B cell (primary cell): ENCODE data around the gene SLC16A10. TPM values are rescaled to one million over a fixed set of nuclear protein-coding genes. Genes with fewer than 3 reads are reported as not detected.

Source experiments
- ATAC-seq: fragments of 200-7000 bp; cut with Tn5 transposase; one replicate; pipeline ENCODE4 v1.10.0; 2021; ENCODE audit warnings: low read depth, mild to moderate bottlenecking, moderate number of reproducible peaks, moderate library complexity
- CTCF ChIA-PET: fragments of 350-600 bp; sonication (Branson Sonifier 250); formaldehyde crosslinking; loops from one replicate; lab custom pipeline; 2021; ENCODE audit warnings: antibody characterized with exemption, inconsistent platforms; lab: Charles Lee
- POLR2A ChIA-PET: fragments of 350-600 bp; sonication (Branson Sonifier 250); formaldehyde crosslinking; loops from one replicate; lab custom pipeline; 2021; ENCODE audit warnings: antibody characterized with exemption; lab: Charles Lee
- DNase-seq: peaks from one replicate; pipeline ENCODE4 v3.0.0; 2013
- H2AFZ ChIP-seq: 2 replicates; pipeline ENCODE4 v1.6.1; 2012; ENCODE audit warnings: mild to moderate bottlenecking, low read depth, low read length; ENCODE audit not compliant: insufficient read depth, poor library complexity, severe bottlenecking
- H3K27ac ChIP-seq, 2 donors: 1 replicate in 1 of 2; 2 replicates in 1 of 2; pipeline ENCODE4 v1.5.1; 2012 to 2013; ENCODE audit warnings: low read length in 2 of 2, mild to moderate bottlenecking in 2 of 2, moderate library complexity in 1 of 2
- H3K27me3 ChIP-seq, 4 experiments: fragments of 200-600 bp in 1 of 4; sonication (generic) in 1 of 4; replicated peaks in 1 of 4; 1 replicate in 2 of 4; 2 replicates in 2 of 4; pipeline versions ENCODE4 v1.6.1 to v1.7.0; 2013 to 2016; ENCODE audit warnings: low read length in 3 of 4, mild to moderate bottlenecking in 2 of 4, mixed read lengths in 1 of 4, moderate library complexity in 1 of 4; ENCODE audit not compliant: insufficient read depth in 4 of 4, control insufficient read depth in 3 of 4; ENCODE audit errors: control extremely low read depth in 1 of 4
- H3K36me3 ChIP-seq, 2 experiments: replicated peaks in 1 of 2; 1 replicate in 1 of 2; 2 replicates in 1 of 2; pipeline versions ENCODE4 v1.6.1 to v1.7.1; 2013; ENCODE audit warnings: low read length in 1 of 2; ENCODE audit not compliant: insufficient read depth in 2 of 2, control insufficient read depth in 1 of 2; ENCODE audit errors: control extremely low read depth in 1 of 2, extremely low read depth in 1 of 2
- H3K4me1 ChIP-seq, 2 donors: fragments of 200-600 bp in 1 of 2; sonication (generic) in 1 of 2; 1 replicate in 1 of 2; 2 replicates in 1 of 2; pipeline versions ENCODE4 v1.5.1 to v1.6.1; 2013 to 2017; ENCODE audit warnings: low read length in 2 of 2; ENCODE audit not compliant: control insufficient read depth in 2 of 2, insufficient read depth in 2 of 2
- H3K4me2 ChIP-seq: replicated peaks from 2 replicates; pipeline ENCODE3; 2012; ENCODE audit warnings: mild to moderate bottlenecking, low read depth, low read length; ENCODE audit not compliant: poor library complexity, severe bottlenecking
- H3K4me3 ChIP-seq, 5 experiments: fragments of 200-600 bp in 1 of 5; sonication (generic) in 1 of 5; 1 replicate in 3 of 5; 2 replicates in 2 of 5; pipeline versions ENCODE4 v1.5.1 to v1.7.0; 2011 to 2016; ENCODE audit warnings: low read length in 4 of 5, mild to moderate bottlenecking in 4 of 5, low read depth in 2 of 5, control low read depth in 1 of 5, moderate library complexity in 1 of 5; ENCODE audit not compliant: insufficient read depth in 1 of 5; ENCODE audit errors: control extremely low read depth in 1 of 5, extremely low read depth in 1 of 5
- H3K79me2 ChIP-seq: fragments of 200-600 bp; sonication (generic); one replicate; pipeline ENCODE4 v1.6.0; 2016; ENCODE audit warnings: low read length; ENCODE audit not compliant: control insufficient read depth, insufficient read depth
- H3K9ac ChIP-seq: fragments of 200-600 bp; sonication (generic); 2 replicates; pipeline ENCODE4 v1.6.1; 2017; ENCODE audit warnings: mild to moderate bottlenecking, low read length, moderate library complexity
- H3K9me3 ChIP-seq, 3 donors: one replicate each; pipeline versions ENCODE4 v1.6.1 to v1.7.1; 2013; ENCODE audit warnings: low read length in 2 of 3; ENCODE audit not compliant: control insufficient read depth in 2 of 3, insufficient read depth in 1 of 3; ENCODE audit errors: control extremely low read depth in 1 of 3
- H4K20me1 ChIP-seq: 2 replicates; pipeline ENCODE4 v1.6.0; 2012; ENCODE audit warnings: mild to moderate bottlenecking, low read length; ENCODE audit not compliant: insufficient read depth, control insufficient read depth, poor library complexity, severe bottlenecking
- H3K27ac Mint-ChIP-seq: one replicate; pipeline ENCODE4 v1.8.0; 2021; ENCODE audit warnings: mixed read lengths
- H3K27me3 Mint-ChIP-seq: one replicate; pipeline ENCODE4 v1.8.0; 2021; ENCODE audit warnings: mixed read lengths
- H3K4me1 Mint-ChIP-seq: one replicate; pipeline ENCODE4 v1.8.0; 2021; ENCODE audit warnings: mixed read lengths
- H3K4me3 Mint-ChIP-seq: one replicate; pipeline ENCODE4 v1.8.0; 2021; ENCODE audit warnings: mixed read lengths
- H3K9me3 Mint-ChIP-seq: one replicate; pipeline ENCODE4 v1.8.0; 2022; ENCODE audit warnings: mixed read lengths; ENCODE audit not compliant: insufficient read depth
- CTCF ChIP-seq: fragments of 200-600 bp; IDR thresholded peaks from one replicate; pipeline ENCODE4 v1.8.0; 2022; ENCODE audit warnings: antibody characterized with exemption, mild to moderate bottlenecking
- EZH2 ChIP-seq: IDR thresholded peaks from 2 replicates; pipeline ENCODE4 v1.6.1; 2012; ENCODE audit warnings: borderline replicate concordance, low read depth, mild to moderate bottlenecking, moderate library complexity, low read length; ENCODE audit not compliant: insufficient read depth, poor library complexity, severe bottlenecking
- WGBS: methylation state at CpG from one replicate; pipeline ENCODE4 v1.1.5; 2013; ENCODE audit warnings: missing lambda C conversion rate; ENCODE audit not compliant: insufficient coverage; 5-methylcytosine and 5-hydroxymethylcytosine counted together
- intact Hi-C: fragments of 100-400 bp; cut with micrococcal nuclease; formaldehyde crosslinking; loops from one replicate; pipeline ENCODE4 v1.10.0; 2022
- polyA plus RNA-seq: library from polyadenylated mRNA; depleted of rRNA; stranded (reverse); fragments of >200 nt; gene quantifications from 2 replicates; pipeline ENCODE4 v1.2.3, GENCODE V29; 2012
- total RNA-seq, 2 donors: library from RNA; stranded (reverse); fragments of 120-200 nt in 1 of 2; gene quantifications; 1 replicate in 1 of 2; 2 replicates in 1 of 2; pipeline versions ENCODE4 v1.2.3 to v1.2.4, GENCODE V29; 2013 to 2022

The SLC16A10 gene
- total and polyA plus RNA-seq, 2 donors (not counting 1 experiment from before 2014, with no cell fraction given), result 0.06 to 0.71 TPM

- Histone ChIP-seq H3K27ac (no peak overlapping the region), H4K20me1 (no peaks in the 10 kb centered on the region), H3K36me3 (no peaks in the 10 kb centered on the region), H3K4me1 (no peaks in the 10 kb centered on the region), H3K27me3 (no peaks in the 10 kb centered on the region), H3K9ac (no peak overlapping the region), H3K9me3 (no peaks in the 10 kb centered on the region), H3K79me2 (no peaks in the 10 kb centered on the region), H2AFZ (no peak overlapping the region), H3K4me3 (no peak overlapping the region), H3K4me2 (no peak overlapping the region)
- no peaks in the 10 kb centered on the region for H3K27me3 Mint-ChIP-seq
- no peak for ATAC-seq
- no peak overlapping the region for H3K27ac Mint-ChIP-seq
- ChIA-PET POLR2A (no interaction called here), CTCF (interaction anchor here (1.1 kb wide), 1 partner anchor 10 kb away, joined by 3 read pairs; no protein-coding TSS in a partner anchor)
- H3K9me3 Mint-ChIP-seq, result no peaks in the 10 kb centered on the region
- H3K4me1 Mint-ChIP-seq, result no peaks in the 10 kb centered on the region
- intact Hi-C loops, result no loop called here
- no peak for TF ChIP-seq CTCF
- no peak for TF ChIP-seq EZH2
- no peak overlapping the region for H3K4me3 Mint-ChIP-seq
- no peak for DNase-seq
- no CpG with 5 or more reads among the region's 1 CpG for WGBS
These were observed 133.2 kb downstream of the SLC16A10 start for GRCh38 chr6:111220383-111221031.

- Histone ChIP-seq H3K9ac (no peak overlapping the region), H3K4me1 (no peaks in the 10 kb centered on the region), H3K36me3 (no peaks in the 10 kb centered on the region), H3K27ac (no peak overlapping the region), H3K4me3 (no peak overlapping the region), H4K20me1 (no peaks in the 10 kb centered on the region), H3K27me3 (no peaks in the 10 kb centered on the region), H2AFZ (no peak overlapping the region), H3K9me3 (no peaks in the 10 kb centered on the region), H3K79me2 (no peaks in the 10 kb centered on the region), H3K4me2 (no peak overlapping the region)
- ChIA-PET CTCF (no interaction called here), POLR2A (no interaction called here)
- ATAC-seq, result no peak
- no peaks in the 10 kb centered on the region for H3K4me1 Mint-ChIP-seq
- WGBS, result no CpG with 5 or more reads among the region's 4 CpGs
- no peaks in the 10 kb centered on the region for H3K27me3 Mint-ChIP-seq
- intact Hi-C loops, result no loop called here
- no peak overlapping the region for H3K27ac Mint-ChIP-seq
- H3K4me3 Mint-ChIP-seq, result no peak overlapping the region
- no peak for TF ChIP-seq CTCF
- no peak for TF ChIP-seq EZH2
- no peaks in the 10 kb centered on the region for H3K9me3 Mint-ChIP-seq
- DNase-seq, result no peak
These were observed 134.5 kb downstream of the SLC16A10 start for GRCh38 chr6:111221804-111222203.
